GM23248 (cell line): ENCODE results near the gene TLE4.

ENCODE experiments used
- EZH2 ChIP-seq: fragments of 200-600 bp; sonication (generic); IDR thresholded peaks from 2 replicates; pipeline ENCODE4 v1.6.1; 2018; ENCODE audit warnings: antibody characterized with exemption, mild to moderate bottlenecking; ENCODE audit not compliant: insufficient read depth, poor library complexity, severe bottlenecking
- EZH2phosphoT487 ChIP-seq: fragments of 200-600 bp; sonication (generic); IDR thresholded peaks from 2 replicates; pipeline ENCODE4 v1.6.1; 2018; ENCODE audit warnings: antibody characterized with exemption, moderate library complexity, mild to moderate bottlenecking, low read depth; ENCODE audit not compliant: insufficient read depth

DNA sequence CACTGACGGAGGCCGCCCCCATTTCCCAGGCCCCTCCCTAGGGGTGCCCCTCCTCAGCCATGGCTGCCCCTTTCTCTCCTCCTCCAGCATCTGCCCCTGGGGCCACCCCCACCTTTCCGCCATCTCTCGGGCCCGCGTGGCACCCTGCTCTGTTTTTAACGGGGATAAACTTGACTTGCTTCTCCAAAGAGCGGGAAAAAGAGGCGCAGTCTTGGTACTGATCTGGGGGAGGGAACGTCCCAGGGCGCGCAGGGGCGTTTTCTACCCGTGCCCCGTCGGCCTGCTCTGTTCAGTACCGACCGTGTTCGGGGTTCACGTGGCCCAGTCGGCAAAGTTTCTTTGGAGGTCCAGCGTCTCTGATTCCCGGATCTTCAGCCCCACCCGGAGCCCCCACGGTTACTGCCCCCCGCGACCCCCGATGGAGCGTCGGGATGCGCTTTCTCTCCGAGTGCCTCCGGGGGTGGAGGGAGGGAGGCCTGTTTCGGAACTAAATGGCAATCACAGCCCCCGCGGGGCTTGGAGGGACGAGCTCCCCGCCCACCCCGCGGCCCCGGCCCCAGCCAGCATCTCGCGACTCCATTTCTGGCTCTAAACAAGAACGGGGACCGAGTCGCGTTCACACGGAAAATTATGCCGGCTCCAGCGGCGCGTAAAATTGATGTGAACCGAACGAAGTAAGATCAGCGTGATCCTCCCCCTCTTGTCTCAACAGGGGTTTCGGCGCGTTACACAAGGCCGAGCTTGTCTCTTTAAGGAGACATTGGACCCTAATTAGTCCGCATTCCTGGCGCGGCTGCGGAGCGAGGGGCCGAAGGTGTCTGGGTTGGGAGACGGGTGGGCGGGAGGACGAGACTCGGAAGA lies 1.1 kb upstream of the TLE4 start:
- TF ChIP-seq EZH2phosphoT487 (no peak), EZH2 (no peak)
